ENCODE measurements around the gene VAMP2. TPM values are rescaled to one million over a fixed set of nuclear protein-coding genes. Genes with fewer than 3 reads are reported as not detected.

Gene VAMP2
- total RNA-seq, 1 experiment from 2014 or later, result 5.0 TPM

GRCh38 chr17:8147141-8147804 is 15.5 kb downstream of the VAMP2 start:
- Histone ChIP-seq H3K4me1 (ENCODE audit: insufficient read depth, low read length) (peaks cover 5% of the 10 kb centered on the region), H3F3A (ENCODE audit: low read length, unreplicated experiment) (no peaks in the 10 kb centered on the region), H3K79me2 (ENCODE audit: low read length) (peaks cover 7% of the 10 kb centered on the region), H3K9me3 (ENCODE audit: low read length) (no peaks in the 10 kb centered on the region), H3K9ac (ENCODE audit: low read length) (no peak overlapping the region), H3K36me3 (ENCODE audit: low read depth, low read length) (peaks cover 4% of the 10 kb centered on the region; the same call in 1 of the 2 replicates), H3K9me2 (replicated peaks; ENCODE audit: low read length) (no peaks in the 10 kb centered on the region), H3K27ac (ENCODE audit: low read length) (no peak overlapping the region), H4K20me1 (ENCODE audit: low read length) (peaks cover 8% of the 10 kb centered on the region; the same call in 1 of the 2 replicates), H3K4me3 (ENCODE audit: low read length) (no peak overlapping the region), H2AFZ (ENCODE audit: low read length) (no peak overlapping the region), H3K4me2 (ENCODE audit: low read length) (no peak overlapping the region), H3K27me3 (ENCODE audit: low read length) (no peaks in the 10 kb centered on the region)
- ChIA-PET POLR2A (ENCODE audit: unreplicated experiment) (no interaction called here), CTCF (no interaction called here)
- TF ChIP-seq CTCF (conservative IDR thresholded peaks at IDR 0.05; ENCODE audit: low read depth, low read length) (no peak), EZH2phosphoT487 (IDR thresholded peaks at IDR 0.05; ENCODE audit: borderline replicate concordance, low read length) (no peak), EZH2 (IDR thresholded peaks at IDR 0.05; ENCODE audit: low read length, unreplicated experiment) (no peak)
- no peak for ATAC-seq
- DNase-seq, result no peak
- intact Hi-C loops (cut with micrococcal nuclease), result no loop called here
- BruUV-seq (replicated peaks), result no TSS peak

- no TSS peak for BruUV-seq (replicated peaks)
- H3K9ac ChIP-seq (ENCODE audit: low read length), result no peak overlapping the region
- H3K79me2 ChIP-seq (ENCODE audit: low read length), result peaks cover 7% of the 10 kb centered on the region
- no peak for ATAC-seq
- H3F3A ChIP-seq (ENCODE audit: low read length, unreplicated experiment), result no peaks in the 10 kb centered on the region
- POLR2A ChIA-PET (ENCODE audit: unreplicated experiment), result no interaction called here
- TF ChIP-seq EZH2phosphoT487 (IDR thresholded peaks at IDR 0.05; ENCODE audit: borderline replicate concordance, low read length), result no peak
- TF ChIP-seq EZH2 (IDR thresholded peaks at IDR 0.05; ENCODE audit: low read length, unreplicated experiment), result no peak
- TF ChIP-seq CTCF (conservative IDR thresholded peaks at IDR 0.05; ENCODE audit: low read depth, low read length), result no peak
- H3K4me3 ChIP-seq (ENCODE audit: low read length), result no peak overlapping the region
- no peak for DNase-seq
- H3K4me1 ChIP-seq (ENCODE audit: insufficient read depth, low read length), result peaks cover 5% of the 10 kb centered on the region
- intact Hi-C loops (cut with micrococcal nuclease), result no loop called here
- H3K27me3 ChIP-seq (ENCODE audit: low read length), result no peaks in the 10 kb centered on the region
- CTCF ChIA-PET, result no interaction called here
- H3K4me2 ChIP-seq (ENCODE audit: low read length), result no peak overlapping the region
- peaks cover 4% of the 10 kb centered on the region; the same call in 1 of the 2 replicates for H3K36me3 ChIP-seq (ENCODE audit: low read depth, low read length)
- no peak overlapping the region for H3K27ac ChIP-seq (ENCODE audit: low read length)
- peaks cover 8% of the 10 kb centered on the region; the same call in 1 of the 2 replicates for H4K20me1 ChIP-seq (ENCODE audit: low read length)
- no peaks in the 10 kb centered on the region for H3K9me2 ChIP-seq (replicated peaks; ENCODE audit: low read length)
- H2AFZ ChIP-seq (ENCODE audit: low read length), result no peak overlapping the region
- no peaks in the 10 kb centered on the region for H3K9me3 ChIP-seq (ENCODE audit: low read length)
Observed at GRCh38 chr17:8146381-8147140, 16.2 kb downstream of the VAMP2 start.

- ATAC-seq (no peak), DNase-seq (no peak)
- Histone ChIP-seq H3K9me2 (replicated peaks; ENCODE audit: low read length) (no peaks in the 10 kb centered on the region), H4K20me1 (ENCODE audit: low read length) (peaks cover 6% of the 10 kb centered on the region; the same call in 1 of the 2 replicates), H2AFZ (ENCODE audit: low read length) (no peak overlapping the region), H3K79me2 (ENCODE audit: low read length) (peaks cover 5% of the 10 kb centered on the region), H3K9me3 (ENCODE audit: low read length) (no peaks in the 10 kb centered on the region), H3K27me3 (ENCODE audit: low read length) (no peaks in the 10 kb centered on the region), H3K36me3 (ENCODE audit: low read depth, low read length) (peaks cover 4% of the 10 kb centered on the region; the same call in 1 of the 2 replicates), H3K4me1 (ENCODE audit: insufficient read depth, low read length) (peaks cover 2% of the 10 kb centered on the region), H3K4me3 (ENCODE audit: low read length) (no peak overlapping the region), H3K4me2 (ENCODE audit: low read length) (no peak overlapping the region), H3K27ac (ENCODE audit: low read length) (no peak overlapping the region), H3F3A (ENCODE audit: low read length, unreplicated experiment) (no peaks in the 10 kb centered on the region), H3K9ac (ENCODE audit: low read length) (no peak overlapping the region)
- intact Hi-C loops (cut with micrococcal nuclease), result no loop called here
- no TSS peak for BruUV-seq (replicated peaks)
- ChIA-PET POLR2A (ENCODE audit: unreplicated experiment) (no interaction called here), CTCF (no interaction called here)
- TF ChIP-seq EZH2phosphoT487 (IDR thresholded peaks at IDR 0.05; ENCODE audit: borderline replicate concordance, low read length) (no peak), CTCF (conservative IDR thresholded peaks at IDR 0.05; ENCODE audit: low read depth, low read length) (no peak), EZH2 (IDR thresholded peaks at IDR 0.05; ENCODE audit: low read length, unreplicated experiment) (no peak)
Observed at GRCh38 chr17:8145811-8146210, 16.9 kb downstream of the VAMP2 start.

All from PC-3 (cell line).